Measurements from ENCODE around the gene TMEM229B.
A peak's percentile ranks its signal among the peaks of the same experiment; 100 is the strongest.

Gene TMEM229B

DNA sequence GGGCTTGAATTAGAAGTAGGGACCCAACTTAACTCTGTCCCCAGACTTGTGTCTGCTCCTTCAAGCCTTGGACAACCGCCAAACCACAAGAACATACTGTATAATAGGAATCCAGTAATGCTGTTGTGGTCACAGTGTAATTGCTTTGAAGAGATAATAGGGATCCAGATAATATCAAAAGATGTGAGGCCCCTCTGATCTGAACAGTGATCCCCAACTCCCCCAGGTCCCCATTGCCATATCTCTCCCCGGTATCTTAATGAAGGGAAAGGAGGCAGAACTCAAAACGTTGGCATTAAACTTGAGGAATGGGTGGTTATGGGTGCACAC, 36.1 kb upstream of the TMEM229B start:
- Histone ChIP-seq H3K9me3 (no peaks in the 10 kb centered on the region), H3K27me3 (ENCODE audit: low read depth) (peaks cover 9% of the 10 kb centered on the region; the same call in 1 of the 2 replicates), H3K4me3 (no peak overlapping the region), H3K36me3 (replicated peaks) (no peaks in the 10 kb centered on the region), H3K4me1 (peaks cover 11% of the 10 kb centered on the region)
- in situ Hi-C loops (cut with MboI; ENCODE audit: low sequenced_read_pairs) = no loop called here
- DNase-seq (ENCODE audit: low spot score in 2 of 2) = peak in 1 of 2 experiments; percentile 49

DNA sequence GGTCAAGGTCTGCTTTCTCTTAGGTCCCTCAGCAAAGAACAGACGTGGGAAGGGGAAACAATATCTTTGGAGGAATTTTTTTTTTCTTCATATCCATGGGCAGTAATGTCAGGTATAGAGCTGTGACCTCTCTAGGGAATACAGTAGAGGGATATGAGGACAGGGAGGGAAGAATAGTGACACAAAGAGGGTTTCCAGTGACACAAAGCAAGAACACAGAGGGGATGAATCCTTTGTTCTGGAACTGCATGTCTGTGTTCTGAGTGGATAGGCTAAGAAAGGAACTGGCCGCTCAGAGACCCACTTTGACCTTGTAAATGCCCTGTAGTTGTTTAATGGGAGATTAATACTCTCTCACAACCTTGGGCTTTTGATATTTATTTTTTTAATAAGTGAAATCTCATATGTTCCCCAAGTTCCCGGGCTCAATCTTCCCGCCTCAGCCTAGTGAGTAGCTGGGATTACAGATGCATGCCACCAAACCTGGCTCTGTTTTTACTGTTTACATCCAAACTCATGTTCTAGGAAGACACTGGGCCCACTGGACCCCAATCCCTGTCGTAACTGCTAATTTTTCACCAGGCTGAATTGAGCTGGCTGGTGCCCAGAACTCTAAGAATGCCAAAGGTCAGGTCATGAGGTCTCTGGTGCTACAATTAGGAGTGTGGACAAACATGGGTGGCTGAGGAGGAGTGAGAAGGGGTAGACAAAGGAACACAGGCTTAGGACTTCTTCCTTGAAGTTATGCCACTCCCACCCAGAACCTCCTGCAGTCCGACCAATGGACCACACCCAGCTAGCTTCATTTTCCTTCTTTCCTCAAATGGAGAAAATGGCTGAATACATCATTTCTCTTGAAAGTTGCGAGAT, 35.5 kb upstream of the TMEM229B start:
- Histone ChIP-seq H3K9me3 (no peaks in the 10 kb centered on the region), H3K4me1 (peaks cover 11% of the 10 kb centered on the region), H3K4me3 (no peak overlapping the region), H3K36me3 (replicated peaks) (no peaks in the 10 kb centered on the region), H3K27me3 (ENCODE audit: low read depth) (peaks cover 9% of the 10 kb centered on the region; the same call in 1 of the 2 replicates)
- peak; percentile 22 to 41 for DNase-seq (ENCODE audit: low spot score in 2 of 2)
- in situ Hi-C loops (cut with MboI; ENCODE audit: low sequenced_read_pairs) = no loop called here

DNA sequence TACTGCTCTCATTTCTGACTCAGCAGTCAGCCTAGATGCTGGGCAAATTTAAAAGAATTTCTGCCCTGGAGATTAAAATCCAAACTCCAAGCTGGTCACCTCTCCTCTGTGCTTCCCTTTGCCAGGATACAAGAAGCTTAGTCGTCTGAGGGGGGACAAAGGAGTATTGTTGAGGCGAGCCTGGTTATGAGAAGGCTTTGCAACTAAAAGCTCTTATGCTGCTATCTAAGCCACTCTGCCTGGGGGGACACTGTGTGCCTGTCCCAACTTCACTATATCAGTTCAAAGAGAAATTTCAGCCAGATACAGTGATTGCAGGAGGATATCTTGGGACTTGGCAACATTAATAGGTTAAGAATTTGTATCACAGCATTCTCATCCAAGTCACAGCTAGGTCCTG, 33.7 kb upstream of the TMEM229B start:
- Histone ChIP-seq H3K9me3 (no peaks in the 10 kb centered on the region), H3K27me3 (ENCODE audit: low read depth) (peaks cover 9% of the 10 kb centered on the region; the same call in 1 of the 2 replicates), H3K4me1 (peaks cover 11% of the 10 kb centered on the region), H3K36me3 (replicated peaks) (no peaks in the 10 kb centered on the region), H3K4me3 (no peak overlapping the region)
- in situ Hi-C loops (cut with MboI; ENCODE audit: low sequenced_read_pairs) = no loop called here
- DNase-seq (ENCODE audit: low spot score in 2 of 2) = no peak

DNA sequence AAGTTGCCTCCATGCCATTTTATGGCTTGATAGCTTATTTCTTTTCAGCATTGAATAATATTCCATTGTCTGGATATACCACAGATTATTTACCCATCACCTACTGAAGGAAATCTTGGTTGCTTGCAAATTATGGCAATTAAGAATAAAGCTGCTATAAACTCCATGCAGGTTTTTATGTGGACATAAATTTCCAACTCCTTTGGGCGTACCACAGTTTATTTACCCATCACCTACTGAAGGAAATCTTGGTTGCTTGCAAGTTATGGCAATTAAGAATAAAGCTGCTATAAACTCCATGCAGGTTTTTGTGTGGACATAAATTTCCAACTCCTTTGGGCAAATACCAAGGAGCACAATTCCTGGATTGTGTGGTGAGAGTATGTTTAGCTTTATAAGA, 32.0 kb upstream of the TMEM229B start:
- Histone ChIP-seq H3K4me3 (no peak overlapping the region), H3K4me1 (peaks cover 11% of the 10 kb centered on the region), H3K27me3 (ENCODE audit: low read depth) (peaks cover 9% of the 10 kb centered on the region; the same call in 1 of the 2 replicates), H3K36me3 (replicated peaks) (no peaks in the 10 kb centered on the region), H3K9me3 (no peaks in the 10 kb centered on the region)
- in situ Hi-C loops (cut with MboI; ENCODE audit: low sequenced_read_pairs) = no loop called here
- no peak for DNase-seq (ENCODE audit: low spot score in 2 of 2)

DNA sequence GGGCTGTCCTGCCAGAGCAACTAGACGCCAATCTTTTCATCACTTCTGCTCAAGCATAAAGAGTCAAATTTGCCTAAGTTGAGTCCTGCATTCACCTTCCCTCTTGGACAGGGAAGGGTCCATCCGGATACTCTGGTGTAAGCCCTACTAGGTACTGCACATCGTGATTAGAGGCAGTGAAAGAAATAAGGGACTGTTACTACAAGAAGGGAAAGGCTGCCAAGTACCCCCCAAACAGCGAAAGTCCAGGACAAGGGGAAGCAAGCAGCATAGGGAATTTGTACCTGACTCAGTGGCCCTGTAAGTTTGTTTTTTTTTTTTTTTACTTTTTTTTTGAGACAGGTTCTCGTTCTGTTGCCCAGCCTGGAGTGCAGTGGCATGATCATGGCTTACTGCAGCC, 30.9 kb upstream of the TMEM229B start:
- no peaks in the 10 kb centered on the region for H3K9me3 ChIP-seq
- H3K4me1 ChIP-seq = peaks cover 7% of the 10 kb centered on the region
- H3K27me3 ChIP-seq (ENCODE audit: low read depth) = peaks cover 9% of the 10 kb centered on the region; the same call in 1 of the 2 replicates
- in situ Hi-C loops (cut with MboI; ENCODE audit: low sequenced_read_pairs) = no loop called here
- no peaks in the 10 kb centered on the region for H3K36me3 ChIP-seq (replicated peaks)
- no peak overlapping the region for H3K4me3 ChIP-seq
- no peak for DNase-seq (ENCODE audit: low spot score in 2 of 2)

DNA sequence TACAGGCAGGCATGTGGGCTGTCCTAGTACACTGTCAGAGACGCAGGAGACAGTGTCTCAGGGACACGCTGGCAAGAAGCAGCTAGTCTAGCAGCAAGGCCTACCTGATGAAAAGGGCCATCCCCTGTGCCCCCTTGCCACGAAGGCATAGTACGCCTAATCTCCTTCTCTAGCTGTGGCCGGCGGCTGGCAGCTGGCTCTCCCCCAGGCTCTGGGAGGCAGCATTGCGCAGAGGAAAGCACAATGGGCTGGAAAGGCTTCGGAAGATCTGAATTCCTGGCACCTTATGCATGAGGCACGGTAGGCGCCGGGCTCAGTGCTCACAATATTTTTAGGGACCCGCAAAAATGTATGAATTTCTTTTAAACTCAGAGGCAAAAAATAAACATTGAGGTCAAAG, 28.6 kb upstream of the TMEM229B start:
- Histone ChIP-seq H3K4me1 (no peaks in the 10 kb centered on the region), H3K4me3 (no peak overlapping the region), H3K9me3 (no peaks in the 10 kb centered on the region), H3K27me3 (ENCODE audit: low read depth) (peaks cover 9% of the 10 kb centered on the region; the same call in 1 of the 2 replicates), H3K36me3 (replicated peaks) (no peaks in the 10 kb centered on the region)
- peak in 1 of 2 experiments; percentile 18 for DNase-seq (ENCODE audit: low spot score in 2 of 2)
- in situ Hi-C loops (cut with MboI; ENCODE audit: low sequenced_read_pairs) = no loop called here

DNA sequence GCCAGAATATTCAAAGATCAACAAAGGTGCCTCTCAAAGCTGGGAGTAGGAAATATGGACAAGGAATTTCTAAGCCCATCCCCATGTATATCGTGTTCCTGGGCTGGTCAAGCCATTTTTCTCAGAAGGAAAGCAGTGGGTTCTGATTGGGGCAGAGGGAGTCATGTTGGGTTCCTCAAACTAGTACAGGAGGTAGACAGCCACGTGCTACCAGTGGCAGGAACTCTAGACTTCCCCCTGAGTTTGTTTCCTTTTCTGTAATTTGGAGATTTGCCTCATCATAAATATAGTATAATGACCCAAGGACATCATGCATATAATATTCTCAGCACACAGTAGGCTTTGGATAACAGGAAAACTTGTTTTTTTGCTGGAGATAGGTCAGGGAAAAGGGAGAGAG, 28.2 kb upstream of the TMEM229B start:
- Histone ChIP-seq H3K27me3 (ENCODE audit: low read depth) (peaks cover 9% of the 10 kb centered on the region; the same call in 1 of the 2 replicates), H3K4me1 (no peaks in the 10 kb centered on the region), H3K9me3 (no peaks in the 10 kb centered on the region), H3K36me3 (replicated peaks) (no peaks in the 10 kb centered on the region), H3K4me3 (no peak overlapping the region)
- in situ Hi-C loops (cut with MboI; ENCODE audit: low sequenced_read_pairs) = no loop called here
- DNase-seq (ENCODE audit: low spot score in 2 of 2) = no peak

DNA sequence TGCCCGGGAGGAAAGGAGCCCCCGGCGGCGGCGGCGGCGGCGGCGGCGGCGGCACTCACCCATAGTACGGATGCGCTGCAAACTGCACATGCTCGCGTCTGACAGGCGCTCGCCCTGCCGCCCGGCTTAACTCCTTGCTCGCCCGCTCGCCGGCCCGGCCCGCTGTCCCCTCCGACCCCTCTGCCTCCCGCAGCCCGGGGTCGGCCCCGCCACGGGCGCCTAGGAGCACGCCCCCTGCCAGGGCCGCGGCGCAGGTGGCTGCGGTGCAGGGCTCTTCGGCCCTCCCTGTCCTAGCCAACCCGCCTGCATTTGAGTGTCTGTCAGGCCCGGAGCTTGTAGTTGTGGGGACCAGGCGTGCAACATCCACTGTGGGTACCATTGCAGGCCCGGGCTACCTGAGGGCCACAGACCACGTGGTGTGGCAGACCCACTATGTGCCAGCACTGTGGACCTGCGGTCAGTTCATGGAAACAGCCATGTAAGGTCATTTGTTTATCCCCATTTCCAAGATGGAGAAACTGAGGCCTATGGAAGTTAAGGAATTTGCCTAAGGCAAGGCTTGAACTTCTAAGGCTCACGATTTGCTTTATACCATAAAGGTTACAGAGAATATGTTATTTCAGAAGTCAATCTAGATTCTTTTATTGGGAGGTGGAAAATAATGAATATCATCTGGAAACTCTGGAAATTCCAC, 27.0 kb upstream of the TMEM229B start:
- H3K4me3 ChIP-seq = peak overlapping the region; percentile 47
- no peaks in the 10 kb centered on the region for H3K4me1 ChIP-seq
- no peaks in the 10 kb centered on the region for H3K36me3 ChIP-seq (replicated peaks)
- DNase-seq (ENCODE audit: low spot score in 2 of 2) = peak; percentile 14 to 45
- H3K27me3 ChIP-seq (ENCODE audit: low read depth) = 0 out of 2 replicates have a peak, but pooled peaks cover 4% of the 10 kb centered on the region
- no peaks in the 10 kb centered on the region for H3K9me3 ChIP-seq
- in situ Hi-C loops (cut with MboI; ENCODE audit: low sequenced_read_pairs) = no loop called here

DNA sequence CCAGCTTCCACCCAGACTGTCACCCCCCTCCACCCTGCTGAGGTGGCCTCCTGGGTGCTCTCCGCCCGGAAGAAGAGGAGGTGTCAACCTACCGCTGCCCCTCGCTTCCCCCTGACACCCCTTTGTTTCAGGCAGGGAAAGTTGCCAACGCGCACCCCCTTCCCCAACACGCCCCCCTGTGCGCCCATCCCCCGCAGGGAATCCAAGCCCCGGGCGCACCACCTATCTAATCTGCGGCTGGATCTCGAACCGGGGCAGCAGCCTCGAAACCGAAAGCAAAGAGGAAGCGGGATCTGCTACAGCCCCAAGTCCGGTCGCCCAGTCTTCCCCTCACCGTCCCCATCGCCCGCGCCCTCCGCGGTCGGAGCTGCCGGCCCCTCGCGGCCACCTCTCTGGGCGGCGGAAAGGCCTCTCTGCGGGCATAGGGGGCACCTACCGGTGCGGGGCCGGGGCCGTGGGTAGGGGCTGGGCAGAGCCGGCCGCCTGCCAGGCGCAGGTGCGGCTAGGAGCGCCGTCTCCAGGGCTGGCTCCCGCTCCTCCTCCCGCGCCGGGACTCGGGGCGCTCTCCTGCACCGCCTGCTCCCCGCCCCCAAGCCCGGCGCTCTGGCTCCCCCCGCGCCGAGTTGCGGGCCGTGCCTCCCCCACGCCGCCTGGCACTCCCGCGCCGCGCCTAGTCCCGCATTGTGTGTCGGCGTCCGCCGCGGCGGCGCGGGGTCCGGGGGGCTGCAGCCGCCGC, 26.3 kb upstream of the TMEM229B start:
- peak overlapping the region; percentile 47 for H3K4me3 ChIP-seq

DNA sequence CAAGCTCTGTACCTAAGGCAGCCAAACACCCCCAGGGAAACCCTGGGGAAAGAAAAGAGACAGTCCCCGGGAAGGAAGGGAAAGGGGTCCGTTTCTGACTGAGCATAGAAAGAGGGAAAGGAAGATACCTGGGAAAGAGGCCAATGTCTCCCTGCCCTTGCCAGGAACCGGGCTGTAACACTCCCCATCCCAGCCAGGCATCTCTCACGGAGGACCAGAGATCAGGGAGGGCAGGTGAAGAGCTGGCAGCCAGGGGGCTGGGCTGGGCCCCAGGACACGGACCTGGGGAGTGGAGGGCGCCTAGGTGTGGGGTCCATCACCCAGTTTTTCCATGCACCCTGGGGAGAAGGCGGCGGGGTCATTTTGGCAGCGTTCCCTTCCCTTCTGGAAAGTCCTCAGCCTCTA, 25.7 kb upstream of the TMEM229B start:
- no peaks in the 10 kb centered on the region for H3K4me1 ChIP-seq
- in situ Hi-C loops (cut with MboI; ENCODE audit: low sequenced_read_pairs) = no loop called here
- H3K27me3 ChIP-seq (ENCODE audit: low read depth) = no peaks in the 10 kb centered on the region
- no peak for DNase-seq (ENCODE audit: low spot score in 2 of 2)
- H3K36me3 ChIP-seq (replicated peaks) = no peaks in the 10 kb centered on the region
- peak overlapping the region; percentile 47 for H3K4me3 ChIP-seq
- no peaks in the 10 kb centered on the region; the same call in 1 of the 2 replicates for H3K9me3 ChIP-seq

More for the DNA sequence above, 26.3 kb upstream of the TMEM229B start:
- Histone ChIP-seq H3K4me1 (no peaks in the 10 kb centered on the region), H3K9me3 (no peaks in the 10 kb centered on the region), H3K27me3 (ENCODE audit: low read depth) (no peaks in the 10 kb centered on the region), H3K36me3 (replicated peaks) (no peaks in the 10 kb centered on the region)
- in situ Hi-C loops (cut with MboI; ENCODE audit: low sequenced_read_pairs) = no loop called here
- peak in 1 of 2 experiments; percentile 48 for DNase-seq (ENCODE audit: low spot score in 2 of 2)

DNA sequence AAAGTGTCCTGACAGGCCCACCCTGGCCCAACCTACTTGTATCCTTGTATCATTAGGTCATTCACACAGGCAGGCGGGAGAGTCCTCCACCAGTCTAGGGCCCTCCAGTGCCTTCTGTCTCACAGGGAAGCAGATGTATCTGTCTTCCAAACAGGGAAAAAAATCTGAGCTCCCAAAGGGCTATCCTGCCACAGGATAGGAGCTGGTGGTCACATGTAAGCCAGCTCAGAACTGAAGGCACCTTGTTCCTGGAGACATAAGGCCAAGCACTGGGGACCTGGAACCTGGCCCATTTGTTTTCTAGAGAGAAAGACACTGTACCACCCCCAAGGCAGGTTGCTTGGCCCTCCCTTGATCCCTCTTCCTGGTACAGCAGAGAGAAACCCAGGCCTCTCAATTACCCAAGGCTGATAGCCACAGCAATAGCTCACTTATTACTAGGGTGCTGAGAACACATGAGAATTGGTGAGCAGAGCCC, 25.1 kb upstream of the TMEM229B start:
- DNase-seq (ENCODE audit: low spot score in 2 of 2) = no peak
- Histone ChIP-seq H3K4me1 (no peaks in the 10 kb centered on the region), H3K9me3 (no peaks in the 10 kb centered on the region; the same call in 1 of the 2 replicates), H3K36me3 (replicated peaks) (no peaks in the 10 kb centered on the region), H3K4me3 (no peak overlapping the region), H3K27me3 (ENCODE audit: low read depth) (no peaks in the 10 kb centered on the region)
- in situ Hi-C loops (cut with MboI; ENCODE audit: low sequenced_read_pairs) = no loop called here

DNA sequence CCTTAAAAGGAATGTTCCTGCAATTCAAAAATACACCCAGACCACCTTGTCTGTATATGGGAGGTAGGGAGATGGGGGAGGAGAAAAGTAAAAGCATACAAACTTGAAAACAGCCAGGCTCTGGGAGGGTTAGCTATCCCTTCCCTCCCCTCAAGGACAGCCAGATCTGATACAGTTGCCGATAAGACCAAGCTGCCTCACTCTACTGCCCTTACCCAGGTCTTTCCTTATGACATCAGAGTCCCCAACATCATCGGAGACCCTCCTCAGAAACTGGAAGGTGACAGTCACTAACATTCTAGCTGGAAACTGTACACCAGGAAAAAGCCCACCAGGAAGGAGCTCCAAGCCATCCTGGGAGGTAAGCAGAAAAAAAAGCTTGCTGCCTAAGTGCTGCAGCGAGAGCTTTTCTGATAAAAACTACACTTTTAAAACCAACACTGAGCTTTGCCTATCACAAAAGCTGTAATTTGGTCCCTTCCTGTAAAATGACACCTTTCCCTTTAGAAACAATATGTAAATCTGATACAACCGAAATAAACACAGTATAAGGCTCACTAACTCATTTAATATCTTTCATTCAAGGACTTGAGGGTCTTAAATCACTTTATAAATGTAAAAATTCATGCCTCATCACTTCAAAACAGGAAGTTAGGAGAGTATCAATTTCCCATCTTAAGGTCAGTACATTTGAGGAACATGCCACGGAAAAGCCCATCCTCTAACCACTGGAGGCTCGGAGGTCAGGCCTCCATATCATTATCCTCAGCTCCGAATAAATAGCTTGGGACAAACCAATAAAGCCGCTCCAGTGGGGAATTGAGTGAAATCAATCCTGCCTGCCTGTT, 24.2 kb upstream of the TMEM229B start:
- H3K4me3 ChIP-seq = no peak overlapping the region
- no peaks in the 10 kb centered on the region for H3K4me1 ChIP-seq
- no peaks in the 10 kb centered on the region for H3K36me3 ChIP-seq (replicated peaks)
- in situ Hi-C loops (cut with MboI; ENCODE audit: low sequenced_read_pairs) = no loop called here
- H3K9me3 ChIP-seq = no peaks in the 10 kb centered on the region; the same call in 1 of the 2 replicates
- no peaks in the 10 kb centered on the region for H3K27me3 ChIP-seq (ENCODE audit: low read depth)
- no peak for DNase-seq (ENCODE audit: low spot score in 2 of 2)

DNA sequence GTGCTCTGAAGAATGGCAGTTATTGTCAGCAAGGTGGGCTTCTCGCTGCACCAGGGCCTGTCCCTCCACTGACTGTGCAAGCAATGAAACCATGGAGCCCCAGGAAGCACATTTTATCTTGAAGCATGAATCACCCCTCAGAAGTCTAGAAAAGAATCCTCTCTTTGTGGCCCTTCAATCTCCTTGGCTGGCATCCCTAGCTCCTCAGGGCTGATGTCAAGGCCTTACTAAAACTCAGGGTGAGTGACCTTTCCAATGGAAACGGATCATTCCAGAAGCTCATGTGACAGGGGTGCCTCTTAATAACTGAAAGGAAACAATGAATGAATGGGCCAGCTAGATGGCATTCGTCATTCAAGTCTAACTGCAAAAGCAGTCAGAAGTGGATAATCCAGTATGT, 22.3 kb upstream of the TMEM229B start:
- H3K36me3 ChIP-seq (replicated peaks) = no peaks in the 10 kb centered on the region
- no peak for DNase-seq (ENCODE audit: low spot score in 2 of 2)
- in situ Hi-C loops (cut with MboI; ENCODE audit: low sequenced_read_pairs) = no loop called here
- no peaks in the 10 kb centered on the region for H3K4me1 ChIP-seq
- H3K4me3 ChIP-seq = no peak overlapping the region
- no peaks in the 10 kb centered on the region; the same call in 1 of the 2 replicates for H3K9me3 ChIP-seq
- no peaks in the 10 kb centered on the region for H3K27me3 ChIP-seq (ENCODE audit: low read depth)
